ENCODE results near the gene CFP.

GRCh38 chrX:47618923-47619485 is 10.7 kb downstream of the CFP start:
- TF ChIP-seq, protein P1, sequence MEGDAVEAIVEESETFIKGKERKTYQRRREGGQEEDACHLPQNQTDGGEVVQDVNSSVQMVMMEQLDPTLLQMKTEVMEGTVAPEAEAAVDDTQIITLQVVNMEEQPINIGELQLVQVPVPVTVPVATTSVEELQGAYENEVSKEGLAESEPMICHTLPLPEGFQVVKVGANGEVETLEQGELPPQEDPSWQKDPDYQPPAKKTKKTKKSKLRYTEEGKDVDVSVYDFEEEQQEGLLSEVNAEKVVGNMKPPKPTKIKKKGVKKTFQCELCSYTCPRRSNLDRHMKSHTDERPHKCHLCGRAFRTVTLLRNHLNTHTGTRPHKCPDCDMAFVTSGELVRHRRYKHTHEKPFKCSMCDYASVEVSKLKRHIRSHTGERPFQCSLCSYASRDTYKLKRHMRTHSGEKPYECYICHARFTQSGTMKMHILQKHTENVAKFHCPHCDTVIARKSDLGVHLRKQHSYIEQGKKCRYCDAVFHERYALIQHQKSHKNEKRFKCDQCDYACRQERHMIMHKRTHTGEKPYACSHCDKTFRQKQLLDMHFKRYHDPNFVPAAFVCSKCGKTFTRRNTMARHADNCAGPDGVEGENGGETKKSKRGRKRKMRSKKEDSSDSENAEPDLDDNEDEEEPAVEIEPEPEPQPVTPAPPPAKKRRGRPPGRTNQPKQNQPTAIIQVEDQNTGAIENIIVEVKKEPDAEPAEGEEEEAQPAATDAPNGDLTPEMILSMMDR (conservative IDR thresholded peaks at IDR 0.05): no peak
- no peak for TF ChIP-seq ZFX (IDR thresholded peaks at IDR 0.05)

All from C4-2B (cell line).